Heart left ventricle (tissue), 16 donors: ENCODE data around the gene DOCK9. TPM values are rescaled to one million over a fixed set of nuclear protein-coding genes. Genes with fewer than 3 reads are reported as not detected.

Source experiments
- ATAC-seq, 4 donors: fragments of 200-7000 bp; cut with Tn5 transposase; one replicate each; pipeline ENCODE4 v1.9.1; 2020 to 2022; ENCODE audit warnings: moderate library complexity in 4 of 4, mild to moderate bottlenecking in 3 of 4, moderate number of reproducible peaks in 1 of 4
- DNase-seq, 5 donors: peaks; one replicate each; pipeline ENCODE4 v3.0.0-alpha.2; 2020
- H3K27ac ChIP-seq, 12 donors: fragments of 200-600 bp; sonication (generic) in 4 of 12; one replicate each; pipeline versions ENCODE4 v1.5.0 to v1.8.0; 2016 to 2022; ENCODE audit warnings: mild to moderate bottlenecking in 2 of 12
- H3K27me3 ChIP-seq, 9 donors: fragments of 200-600 bp; sonication (generic) in 2 of 9; one replicate each; pipeline versions ENCODE4 v1.5.1 to v1.8.0; 2016 to 2022; ENCODE audit warnings: mild to moderate bottlenecking in 3 of 9
- H3K36me3 ChIP-seq, 9 donors: fragments of 200-600 bp; sonication (generic) in 2 of 9; one replicate each; pipeline versions ENCODE4 v1.5.0 to v1.8.0; 2018 to 2022; ENCODE audit warnings: mild to moderate bottlenecking in 2 of 9
- H3K4me1 ChIP-seq, 12 donors: fragments of 200-600 bp; sonication (generic) in 4 of 12; one replicate each; pipeline versions ENCODE4 v1.5.0 to v1.8.0; 2016 to 2022; ENCODE audit warnings: mild to moderate bottlenecking in 3 of 12
- H3K4me3 ChIP-seq, 12 donors: fragments of 200-600 bp; sonication (generic) in 4 of 12; one replicate each; pipeline versions ENCODE4 v1.5.0 to v1.8.0; 2017 to 2022; ENCODE audit warnings: mild to moderate bottlenecking in 9 of 12, moderate library complexity in 4 of 12
- H3K9me3 ChIP-seq, 12 donors: fragments of 200-600 bp; sonication (generic) in 4 of 12; one replicate each; pipeline versions ENCODE4 v1.5.0 to v1.8.0; 2016 to 2022; ENCODE audit warnings: mild to moderate bottlenecking in 1 of 12
- POLR2A ChIP-seq, 2 donors: fragments of 450-650 bp; IDR thresholded peaks; one replicate each; pipeline ENCODE4 v1.6.1; 2017; ENCODE audit warnings: antibody characterized with exemption in 2 of 2, mild to moderate bottlenecking in 2 of 2, moderate library complexity in 2 of 2
- WGBS, 4 donors: extraction: QIAGEN DNeasy Blood & Tissue Kit in 2 of 4; methylation state at CpG; one replicate each; pipeline versions ENCODE4 v1.1.5 to v1.1.7; 2013 to 2018; 5-methylcytosine and 5-hydroxymethylcytosine counted together
- intact Hi-C, 10 donors: fragments of 100-400 bp; cut with DNase I; formaldehyde crosslinking; loops; one replicate each; pipeline versions ENCODE4 v1.11.1 to v1.14.2; 2022
- polyA plus RNA-seq, 2 donors: library from polyadenylated mRNA; stranded (reverse); fragments of 200-250 nt; gene quantifications; one replicate each; pipeline ENCODE4 v1.2.3, GENCODE V29; 2013
- total RNA-seq, 9 donors: library from RNA; depleted of rRNA in 2 of 9; stranded (reverse); fragments of >200 nt in 2 of 9; fragmentation: NEBNext Ultra II Directional in 3 of 9; extraction: Animal tissue kit (Norgen Biotek cat#: 25700) in 3 of 9; gene quantifications; one replicate each; pipeline versions ENCODE4 v1.1.0 to v1.2.4, GENCODE V29; 2016 to 2023
- TF ChIP-seq, protein P1 (sequence below), 12 donors: fragments of 200-600 bp; sonication (generic) in 4 of 12; IDR thresholded peaks; one replicate each; pipeline versions ENCODE4 v1.5.0 to v1.8.0; 2018 to 2022; ENCODE audit warnings: antibody characterized with exemption in 12 of 12, mild to moderate bottlenecking in 5 of 12
- donor health status: ischemic (EF 13 %, LVEDD 7.1; RV severe dilation, severe dysfunction).
- donor health status: healthy with polysubstance abuse.
- donor health status: DM: no; HTN: yes; CAD: no.
- donor health status: DM: no; HTN: no; CAD: no.
- donor health status: ischemic (EF 25% LVEDD 6.9; RV normal size, moderate dysfunction).
- donor health status: ischemic (EF 25% LVEDD 5.7; RV mildly dilated, moderate dysfunction).
- donor health status: healthy.
- donor health status: DM: yes; HTN: yes; CAD: no.
- donor health status: ischemic (EF 35%, LVEDD 5.7; RV mildly dilated, moderate dysfunction).
- donor health status: nonischemic (EF 11% LVEDD 7.7; RV severe dilation, severe dysfunction).
- donor health status: DM: yes; HTN: yes; CAD: no.
- donor health status: PGD.
- donor health status: ischemic (EF 29% LVEDD 5.4; RV normal size, mild dysfunction).
- donor health status: nonischemic (EF 23%, LVEDD 6.1; RV moderate dilation, normal function).

Gene DOCK9
- total and polyA plus RNA-seq, 11 donors: 21.4 to 128 (median 45.2) TPM

DNA sequence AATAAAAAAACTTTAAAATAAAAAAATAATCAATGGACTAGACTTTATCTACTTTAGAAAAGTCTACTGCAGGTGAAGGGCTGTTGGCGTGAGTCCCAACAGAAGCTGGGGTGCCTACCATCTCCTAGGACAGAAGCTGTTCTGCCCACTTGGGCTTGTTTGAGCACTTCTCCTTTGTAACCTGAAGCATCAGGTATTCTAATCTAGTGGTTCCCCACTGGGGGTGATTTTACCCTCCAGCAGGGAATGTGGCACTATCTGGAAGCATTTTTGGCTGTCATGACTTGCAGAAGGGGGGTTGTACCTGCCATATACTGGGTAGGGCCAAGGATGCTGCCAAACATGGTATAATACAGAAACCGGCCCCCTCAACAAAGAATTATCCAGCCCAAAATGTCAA, 16.2 kb upstream of the DOCK9 start:
- no peak for TF ChIP-seq POLR2A (IDR thresholded peaks at IDR 0.05)
- TF ChIP-seq, protein P1, sequence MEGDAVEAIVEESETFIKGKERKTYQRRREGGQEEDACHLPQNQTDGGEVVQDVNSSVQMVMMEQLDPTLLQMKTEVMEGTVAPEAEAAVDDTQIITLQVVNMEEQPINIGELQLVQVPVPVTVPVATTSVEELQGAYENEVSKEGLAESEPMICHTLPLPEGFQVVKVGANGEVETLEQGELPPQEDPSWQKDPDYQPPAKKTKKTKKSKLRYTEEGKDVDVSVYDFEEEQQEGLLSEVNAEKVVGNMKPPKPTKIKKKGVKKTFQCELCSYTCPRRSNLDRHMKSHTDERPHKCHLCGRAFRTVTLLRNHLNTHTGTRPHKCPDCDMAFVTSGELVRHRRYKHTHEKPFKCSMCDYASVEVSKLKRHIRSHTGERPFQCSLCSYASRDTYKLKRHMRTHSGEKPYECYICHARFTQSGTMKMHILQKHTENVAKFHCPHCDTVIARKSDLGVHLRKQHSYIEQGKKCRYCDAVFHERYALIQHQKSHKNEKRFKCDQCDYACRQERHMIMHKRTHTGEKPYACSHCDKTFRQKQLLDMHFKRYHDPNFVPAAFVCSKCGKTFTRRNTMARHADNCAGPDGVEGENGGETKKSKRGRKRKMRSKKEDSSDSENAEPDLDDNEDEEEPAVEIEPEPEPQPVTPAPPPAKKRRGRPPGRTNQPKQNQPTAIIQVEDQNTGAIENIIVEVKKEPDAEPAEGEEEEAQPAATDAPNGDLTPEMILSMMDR (IDR thresholded peaks at IDR 0.05): no peak
- no peak overlapping the region for H3K4me3 ChIP-seq
- no peaks in the 10 kb centered on the region for H3K36me3 ChIP-seq
- intact Hi-C loops: no loop called here
- 93 to 99% (median 97%) methylated on average over 2 of the region's 2 CpGs for WGBS, 4 donors
- peaks cover 0 to 22% (median 13%) of the 10 kb centered on the region in 12 donors for H3K4me1 ChIP-seq
- H3K27ac ChIP-seq: no peak overlapping the region
- H3K9me3 ChIP-seq: no peaks in the 10 kb centered on the region
- no peaks in the 10 kb centered on the region for H3K27me3 ChIP-seq
- ATAC-seq (no peak), DNase-seq (no peak)

DNA sequence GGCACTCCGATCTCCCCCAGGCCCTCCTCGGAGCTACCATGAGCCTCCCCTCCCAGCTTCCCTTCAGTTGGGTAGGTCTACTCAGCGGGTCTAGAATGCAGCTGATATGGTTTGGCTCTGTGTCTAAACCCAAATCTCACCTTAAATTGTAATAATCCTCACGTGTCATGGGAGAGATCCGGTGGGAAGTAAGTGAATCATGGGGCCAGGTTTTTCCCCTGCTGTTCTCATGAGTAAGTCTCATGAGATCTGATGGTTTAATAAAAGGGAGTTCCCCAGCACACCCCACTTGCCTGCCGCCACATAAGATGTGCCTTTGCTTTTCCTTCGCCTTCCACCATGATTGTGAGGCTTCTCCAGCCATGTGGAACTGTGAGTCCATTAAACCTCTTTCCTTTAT, 14.5 kb upstream of the DOCK9 start:
- DNase-seq: no peak
- intact Hi-C loops: no loop called here
- no peak for TF ChIP-seq POLR2A (IDR thresholded peaks at IDR 0.05)
- TF ChIP-seq, protein P1 (IDR thresholded peaks at IDR 0.05): no peak
- 76 to 82% (median 79%) methylated on average over 7 of the region's 7 CpGs for WGBS, 4 donors
- no peak for ATAC-seq
- Histone ChIP-seq H3K4me3 (no peak overlapping the region), H3K36me3 (no peaks in the 10 kb centered on the region), H3K27me3 (no peaks in the 10 kb centered on the region), H3K4me1 (peaks cover 0 to 14% (median under 1%) of the 10 kb centered on the region in 12 donors), H3K9me3 (no peaks in the 10 kb centered on the region), H3K27ac (no peak overlapping the region)

DNA sequence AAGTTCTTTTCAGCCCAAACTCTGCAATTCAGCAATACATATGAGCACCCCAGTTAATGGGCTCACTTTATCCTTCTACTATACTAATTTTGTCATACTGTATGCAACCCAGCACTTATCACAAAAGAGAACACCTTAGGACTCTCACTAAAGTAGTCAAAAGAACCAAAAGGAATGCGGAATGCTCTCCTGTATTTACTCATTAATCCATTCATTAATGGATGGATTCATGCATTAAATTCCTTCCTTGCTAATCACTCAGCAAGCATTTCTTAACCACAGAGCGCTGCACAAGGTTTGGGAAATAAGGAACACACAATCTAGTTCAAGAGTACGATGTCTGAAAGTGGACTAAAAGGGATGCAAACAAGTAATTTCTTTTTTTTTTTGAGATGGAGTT, 12.8 kb upstream of the DOCK9 start:
- H3K27me3 ChIP-seq: no peaks in the 10 kb centered on the region
- TF ChIP-seq POLR2A (IDR thresholded peaks at IDR 0.05): no peak
- TF ChIP-seq, protein P1 (IDR thresholded peaks at IDR 0.05): no peak

DNA sequence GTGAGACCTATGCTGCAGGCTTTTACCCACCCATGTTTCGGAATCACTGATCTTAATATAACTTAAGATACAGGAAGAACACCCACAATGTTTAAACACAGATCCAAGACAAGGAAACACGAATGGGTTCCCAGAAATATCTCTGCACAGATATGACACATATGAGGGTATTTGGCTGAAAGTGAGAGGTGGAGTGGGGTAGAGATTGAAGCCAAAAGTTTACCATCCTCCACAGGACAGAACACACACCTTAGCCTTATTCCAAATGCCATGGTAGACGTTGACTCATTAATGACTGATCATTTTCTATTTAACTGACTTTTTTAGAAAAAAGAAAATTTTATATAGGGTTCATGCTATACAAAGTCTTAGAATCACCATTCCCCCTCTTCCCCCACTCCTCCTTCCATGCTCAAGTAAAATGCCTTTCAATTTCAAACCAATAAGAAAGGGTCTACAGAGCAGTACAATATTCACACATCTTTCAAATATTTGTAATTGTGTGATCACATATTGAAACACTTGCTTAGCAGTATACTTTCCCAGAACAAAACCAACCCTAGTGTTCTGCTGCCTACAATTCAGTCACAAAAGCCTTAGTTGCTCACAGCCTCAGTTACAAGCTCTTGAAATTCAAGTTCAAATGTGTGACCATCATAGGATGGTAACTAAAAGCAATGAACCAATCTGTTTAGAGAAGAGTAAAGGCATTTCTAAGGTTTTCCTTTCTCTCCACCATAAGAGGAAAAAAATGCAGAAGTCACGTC, 11.8 kb upstream of the DOCK9 start:
- H3K27me3 ChIP-seq: no peaks in the 10 kb centered on the region
- H3K36me3 ChIP-seq: no peaks in the 10 kb centered on the region
- intact Hi-C loops: no loop called here
- TF ChIP-seq, protein P1 (IDR thresholded peaks at IDR 0.05): no peak
- TF ChIP-seq POLR2A (IDR thresholded peaks at IDR 0.05): no peak
- ATAC-seq (no peak), DNase-seq (no peak)
- WGBS, 4 donors: 76 to 83% (median 81%) methylated on average over 4 of the region's 4 CpGs
- H3K9me3 ChIP-seq: no peaks in the 10 kb centered on the region
- H3K4me1 ChIP-seq: peaks cover 0 to 19% (median 0%) of the 10 kb centered on the region in 12 donors
- H3K4me3 ChIP-seq: no peak overlapping the region
- H3K27ac ChIP-seq: no peak overlapping the region

More for the DNA sequence above, 12.8 kb upstream of the DOCK9 start:
- no peak overlapping the region for H3K4me3 ChIP-seq
- DNase-seq: no peak
- no peak overlapping the region for H3K27ac ChIP-seq
- WGBS, 4 donors: 98 to 99% (median 99%) methylated on average over 3 of the region's 3 CpGs
- H3K36me3 ChIP-seq: no peaks in the 10 kb centered on the region
- H3K4me1 ChIP-seq: peaks cover 0 to 17% (median 0%) of the 10 kb centered on the region in 12 donors
- no peaks in the 10 kb centered on the region for H3K9me3 ChIP-seq
- ATAC-seq: no peak
- intact Hi-C loops: no loop called here
